Activated CD8-positive, alpha-beta T cell treated with anti-CD3 and anti-CD28 coated beads, Interleukin-2, amount 10 ng/mL, durations not matched to agents 7 days and 5 days (primary cell): Measurements from ENCODE around the gene ISCA1. TPM values are rescaled to one million over a fixed set of nuclear protein-coding genes. Genes with fewer than 3 reads are reported as not detected.

ENCODE experiments used
- ATAC-seq: fragments of 150-1000 bp; cut with Tn5 transposase; one replicate; pipeline ENCODE4 v1.10.0; 2021; ENCODE audit warnings: moderate library complexity
- CTCF ChIA-PET: fragments of 350-600 bp; sonication (Branson Sonifier 250); formaldehyde crosslinking; loops from one replicate; lab custom pipeline; 2021; ENCODE audit warnings: antibody characterized with exemption; lab: Charles Lee
- POLR2A ChIA-PET: fragments of 350-600 bp; sonication (Branson Sonifier 250); formaldehyde crosslinking; loops from one replicate; lab custom pipeline; 2021; ENCODE audit warnings: antibody characterized with exemption; lab: Charles Lee
- DNase-seq: peaks from one replicate; pipeline ENCODE4 v3.0.0-alpha.2; 2020
- H3K27ac Mint-ChIP-seq: one replicate; pipeline ENCODE4 v1.8.0; 2021; ENCODE audit warnings: mild to moderate bottlenecking, mixed read lengths
- H3K27me3 Mint-ChIP-seq: one replicate; pipeline ENCODE4 v1.8.0; 2021; ENCODE audit warnings: low read depth, mixed read lengths
- H3K36me3 Mint-ChIP-seq: one replicate; pipeline ENCODE4 v1.8.0; 2021; ENCODE audit warnings: low read depth, mixed read lengths
- H3K4me1 Mint-ChIP-seq: one replicate; pipeline ENCODE4 v1.8.0; 2021; ENCODE audit warnings: low read depth, mixed read lengths
- H3K4me3 Mint-ChIP-seq: one replicate; pipeline ENCODE4 v1.8.0; 2021; ENCODE audit warnings: mild to moderate bottlenecking, mixed read lengths
- H3K9me3 Mint-ChIP-seq: one replicate; pipeline ENCODE4 v1.8.0; 2022; ENCODE audit warnings: mixed read lengths; ENCODE audit not compliant: insufficient read depth
- total RNA-seq, 2 experiments: library from RNA; stranded (reverse); gene quantifications; one replicate each; pipeline ENCODE4 v1.2.3, GENCODE V29; 2021

The ISCA1 gene
- total RNA-seq, 2 experiments from 2014 or later = 17.7 to 21.4 TPM

GRCh38 chr9:86256653-86257052, 25.7 kb downstream of the ISCA1 start:
- no peak overlapping the region for H3K27ac Mint-ChIP-seq
- no peak overlapping the region for H3K4me3 Mint-ChIP-seq
- DNase-seq = no peak
- H3K36me3 Mint-ChIP-seq = peaks cover 2% of the 10 kb centered on the region
- H3K27me3 Mint-ChIP-seq = no peaks in the 10 kb centered on the region
- ChIA-PET POLR2A (no interaction called here), CTCF (no interaction called here)
- ATAC-seq = no peak
- peaks cover 6% of the 10 kb centered on the region for H3K9me3 Mint-ChIP-seq
- no peaks in the 10 kb centered on the region for H3K4me1 Mint-ChIP-seq

- no peak for ATAC-seq
These were observed 28.8 kb downstream of the ISCA1 start for GRCh38 chr9:86253577-86253976.

GRCh38 chr9:86252870-86253269, 29.5 kb downstream of the ISCA1 start:
- no peak overlapping the region for H3K4me3 Mint-ChIP-seq
- peaks cover 6% of the 10 kb centered on the region for H3K9me3 Mint-ChIP-seq
- ATAC-seq (no peak), DNase-seq (no peak)
- POLR2A ChIA-PET = no interaction called here
- H3K27me3 Mint-ChIP-seq = no peaks in the 10 kb centered on the region
- peaks cover 2% of the 10 kb centered on the region for H3K36me3 Mint-ChIP-seq
- no peaks in the 10 kb centered on the region for H3K4me1 Mint-ChIP-seq
- CTCF ChIA-PET = no interaction called here
- H3K27ac Mint-ChIP-seq = no peak overlapping the region

More at GRCh38 chr9:86253577-86253976, 28.8 kb downstream of the ISCA1 start:
- H3K4me3 Mint-ChIP-seq = no peak overlapping the region
- CTCF ChIA-PET = no interaction called here
- peaks cover 6% of the 10 kb centered on the region for H3K9me3 Mint-ChIP-seq
- peaks cover 2% of the 10 kb centered on the region for H3K36me3 Mint-ChIP-seq
- no peak for DNase-seq
- H3K27me3 Mint-ChIP-seq = no peaks in the 10 kb centered on the region
- POLR2A ChIA-PET = no interaction called here
- H3K4me1 Mint-ChIP-seq = no peaks in the 10 kb centered on the region
- H3K27ac Mint-ChIP-seq = no peak overlapping the region

- Mint-ChIP-seq H3K36me3 (peaks cover 2% of the 10 kb centered on the region), H3K4me3 (no peak overlapping the region)
- POLR2A ChIA-PET = interaction anchor here (0.7 kb wide), 1 partner anchor 480 kb away, joined by 3 read pairs; no protein-coding TSS in a partner anchor
These were observed 32.2 kb downstream of the ISCA1 start for GRCh38 chr9:86250123-86250522.

GRCh38 chr9:86248746-86249145, 33.6 kb downstream of the ISCA1 start:
- H3K4me3 Mint-ChIP-seq = no peak overlapping the region
- DNase-seq = no peak
- no peak for ATAC-seq
- H3K27me3 Mint-ChIP-seq = no peaks in the 10 kb centered on the region
- CTCF ChIA-PET = no interaction called here
- no peaks in the 10 kb centered on the region for H3K4me1 Mint-ChIP-seq
- peaks cover 6% of the 10 kb centered on the region for H3K9me3 Mint-ChIP-seq
- POLR2A ChIA-PET = interaction anchor here (0.6 kb wide), 1 partner anchor 339 kb away, joined by 3 read pairs; no protein-coding TSS in a partner anchor
- no peaks in the 10 kb centered on the region for H3K36me3 Mint-ChIP-seq
- H3K27ac Mint-ChIP-seq = no peak overlapping the region

More at GRCh38 chr9:86250123-86250522, 32.2 kb downstream of the ISCA1 start:
- DNase-seq = no peak
- CTCF ChIA-PET = interaction anchor here (0.9 kb wide), 1 partner anchor 10 kb away, joined by 4 read pairs; no protein-coding TSS in a partner anchor
- Mint-ChIP-seq H3K4me1 (no peaks in the 10 kb centered on the region), H3K9me3 (peaks cover 6% of the 10 kb centered on the region), H3K27me3 (no peaks in the 10 kb centered on the region), H3K27ac (no peak overlapping the region)
- no peak for ATAC-seq

GRCh38 chr9:86246752-86247161, 35.6 kb downstream of the ISCA1 start:
- Mint-ChIP-seq H3K27ac (no peak overlapping the region), H3K27me3 (no peaks in the 10 kb centered on the region), H3K36me3 (no peaks in the 10 kb centered on the region), H3K9me3 (no peaks in the 10 kb centered on the region), H3K4me3 (no peak overlapping the region), H3K4me1 (no peaks in the 10 kb centered on the region)
- ChIA-PET CTCF (no interaction called here), POLR2A (no interaction called here)
- DNase-seq (no peak), ATAC-seq (no peak)

- H3K9me3 Mint-ChIP-seq = no peaks in the 10 kb centered on the region
- no peak overlapping the region for H3K4me3 Mint-ChIP-seq
- H3K27ac Mint-ChIP-seq = no peak overlapping the region
- DNase-seq (no peak), ATAC-seq (no peak)
- POLR2A ChIA-PET = no interaction called here
- H3K27me3 Mint-ChIP-seq = no peaks in the 10 kb centered on the region
- CTCF ChIA-PET = interaction anchor here (1.0 kb wide), 1 partner anchor 40 kb away, joined by 3 read pairs; no protein-coding TSS in a partner anchor
- H3K4me1 Mint-ChIP-seq = no peaks in the 10 kb centered on the region
- H3K36me3 Mint-ChIP-seq = no peaks in the 10 kb centered on the region
These were observed 40.3 kb downstream of the ISCA1 start for GRCh38 chr9:86242071-86242470.

- ChIA-PET POLR2A (no interaction called here), CTCF (interaction anchor here (1.5 kb wide), 1 partner anchor 39 kb away, joined by 6 read pairs; no protein-coding TSS in a partner anchor)
- H3K36me3 Mint-ChIP-seq = no peaks in the 10 kb centered on the region
- H3K9me3 Mint-ChIP-seq = no peaks in the 10 kb centered on the region
- H3K27me3 Mint-ChIP-seq = no peaks in the 10 kb centered on the region
- DNase-seq (no peak), ATAC-seq (no peak)
- H3K4me1 Mint-ChIP-seq = no peaks in the 10 kb centered on the region
- no peak overlapping the region for H3K4me3 Mint-ChIP-seq
- H3K27ac Mint-ChIP-seq = no peak overlapping the region
These were observed 41.1 kb downstream of the ISCA1 start for GRCh38 chr9:86241216-86241615.

- ChIA-PET CTCF (interaction anchor here (1.9 kb wide), 1 partner anchor 10 kb away, joined by 4 read pairs; no protein-coding TSS in a partner anchor), POLR2A (no interaction called here)
- no peak for ATAC-seq
- no peaks in the 10 kb centered on the region for H3K27me3 Mint-ChIP-seq
- no peaks in the 10 kb centered on the region for H3K4me1 Mint-ChIP-seq
- no peak overlapping the region for H3K27ac Mint-ChIP-seq
- H3K4me3 Mint-ChIP-seq = no peak overlapping the region
- no peaks in the 10 kb centered on the region for H3K9me3 Mint-ChIP-seq
- no peaks in the 10 kb centered on the region for H3K36me3 Mint-ChIP-seq
- DNase-seq = no peak
These were observed 43.2 kb downstream of the ISCA1 start for GRCh38 chr9:86238861-86239770.

GRCh38 chr9:86230858-86231257, 51.5 kb downstream of the ISCA1 start:
- ATAC-seq (no peak), DNase-seq (no peak)
- no peaks in the 10 kb centered on the region for H3K9me3 Mint-ChIP-seq
- H3K4me3 Mint-ChIP-seq = no peak overlapping the region
- no peaks in the 10 kb centered on the region for H3K4me1 Mint-ChIP-seq
- H3K27ac Mint-ChIP-seq = no peak overlapping the region
- no peaks in the 10 kb centered on the region for H3K27me3 Mint-ChIP-seq
- H3K36me3 Mint-ChIP-seq = no peaks in the 10 kb centered on the region
- ChIA-PET POLR2A (no interaction called here), CTCF (no interaction called here)

GRCh38 chr9:86222667-86223066, 59.7 kb downstream of the ISCA1 start:
- DNase-seq (no peak), ATAC-seq (no peak)
- no peaks in the 10 kb centered on the region for H3K9me3 Mint-ChIP-seq
- H3K4me1 Mint-ChIP-seq = no peaks in the 10 kb centered on the region
- CTCF ChIA-PET = no interaction called here
- no peak overlapping the region for H3K27ac Mint-ChIP-seq
- no peaks in the 10 kb centered on the region for H3K36me3 Mint-ChIP-seq
- no peak overlapping the region for H3K4me3 Mint-ChIP-seq
- H3K27me3 Mint-ChIP-seq = no peaks in the 10 kb centered on the region
- POLR2A ChIA-PET = no interaction called here

- ChIA-PET CTCF (no interaction called here), POLR2A (no interaction called here)
- H3K36me3 Mint-ChIP-seq = no peaks in the 10 kb centered on the region
- H3K4me3 Mint-ChIP-seq = no peak overlapping the region
- H3K27ac Mint-ChIP-seq = no peak overlapping the region
- no peaks in the 10 kb centered on the region for H3K9me3 Mint-ChIP-seq
- ATAC-seq (no peak), DNase-seq (no peak)
- no peaks in the 10 kb centered on the region for H3K4me1 Mint-ChIP-seq
- H3K27me3 Mint-ChIP-seq = no peaks in the 10 kb centered on the region
These were observed 62.7 kb downstream of the ISCA1 start for GRCh38 chr9:86219606-86220005.
